Endothelial cell of umbilical vein (primary cell): ENCODE results near the gene ASIC1. TPM values are rescaled to one million over a fixed set of nuclear protein-coding genes. Genes with fewer than 3 reads are reported as not detected.

Experiments used
- BruUV-seq: library from RNA; stranded (reverse); fragments of 400-500 nt; replicated peaks from 2 replicates; lab custom pipeline; 2021; lab: Mats Ljungman, UMichigan
- CTCF ChIA-PET: fragments of 300-600, 350-600 bp; sonication (Branson Sonifier 250); formaldehyde crosslinking; loops from one replicate; lab custom pipeline; 2021; ENCODE audit warnings: antibody characterized with exemption, inconsistent platforms; lab: Charles Lee
- POLR2A ChIA-PET: fragments of 300-600, 350-600 bp; sonication (Branson Sonifier 250); formaldehyde crosslinking; loops from one replicate; lab custom pipeline; 2021; ENCODE audit warnings: antibody characterized with exemption, inconsistent platforms; lab: Charles Lee
- DNase-seq: peaks from one replicate; pipeline ENCODE4 v3.0.0-alpha.2; 2011; ENCODE audit warnings: low read depth, low spot score
- FAIRE-seq: peaks from 2 replicates; lab custom pipeline; 2011; peaks lifted over from hg19 to GRCh38; lab: Jason Lieb, UNC
- H2AFZ ChIP-seq: 2 replicates; pipeline ENCODE4 v1.6.0; 2012; ENCODE audit warnings: low read depth, low read length, control low read depth, inconsistent platforms
- H3K27ac ChIP-seq: 2 replicates; pipeline ENCODE4 v1.5.1; 2011; ENCODE audit warnings: low read depth, mild to moderate bottlenecking, control low read depth, low read length, moderate library complexity; ENCODE audit not compliant: insufficient read depth
- H3K27me3 ChIP-seq, 2 experiments: 2 replicates each; pipeline versions ENCODE4 v1.6.0 to v1.6.1; 2011; ENCODE audit warnings: low read length in 2 of 2, mixed read lengths in 1 of 2; ENCODE audit not compliant: control insufficient read depth in 2 of 2, insufficient read depth in 2 of 2
- H3K36me3 ChIP-seq, 2 experiments: 2 replicates in 1 of 2; 3 replicates in 1 of 2; pipeline ENCODE4 v1.5.1; 2011; ENCODE audit warnings: low read length in 2 of 2, mild to moderate bottlenecking in 1 of 2, moderate library complexity in 1 of 2; ENCODE audit not compliant: control insufficient read depth in 2 of 2, insufficient read depth in 2 of 2; ENCODE audit errors: extremely low read depth in 1 of 2
- H3K4me1 ChIP-seq: 3 replicates; pipeline ENCODE4 v1.5.1; 2011; ENCODE audit warnings: mild to moderate bottlenecking, low read length; ENCODE audit not compliant: control insufficient read depth, insufficient read depth; ENCODE audit errors: extremely low read depth
- H3K4me2 ChIP-seq: 2 replicates; pipeline ENCODE4 v1.6.1; 2011; ENCODE audit warnings: low read length, control low read depth, mixed read lengths; ENCODE audit not compliant: insufficient read depth
- H3K4me3 ChIP-seq, 3 experiments: fragments of 200-600 bp in 1 of 3; sonication (generic), shearing (Covaris generic) in 1 of 3; replicated peaks in 1 of 3; 2 replicates each; pipeline ENCODE4 v1.5.1; 2011 to 2016; ENCODE audit warnings: control low read depth in 3 of 3, low read length in 3 of 3, mild to moderate bottlenecking in 2 of 3, inconsistent platforms in 1 of 3, low read depth in 1 of 3, moderate library complexity in 1 of 3; ENCODE audit not compliant: insufficient read depth in 1 of 3
- H3K79me2 ChIP-seq: 2 replicates; pipeline ENCODE4 v1.6.0; 2012; ENCODE audit warnings: low read length, inconsistent platforms; ENCODE audit not compliant: control insufficient read depth, insufficient read depth
- H3K9ac ChIP-seq: replicated peaks from 2 replicates; pipeline ENCODE3; 2011; ENCODE audit warnings: low read length, control low read depth; ENCODE audit not compliant: insufficient read depth; ENCODE audit errors: extremely low read depth
- H3K9me1 ChIP-seq: replicated peaks from 3 replicates; pipeline ENCODE4 v1.6.0; 2011; ENCODE audit warnings: mild to moderate bottlenecking, low read length; ENCODE audit not compliant: control insufficient read depth, insufficient read depth; ENCODE audit errors: extremely low read depth
- H3K9me3 ChIP-seq: replicated peaks from 2 replicates; pipeline ENCODE4 v1.5.1; 2012; ENCODE audit warnings: low read length, inconsistent platforms; ENCODE audit not compliant: control insufficient read depth, insufficient read depth
- H4K20me1 ChIP-seq: replicated peaks from 2 replicates; pipeline ENCODE3; 2011; ENCODE audit warnings: mild to moderate bottlenecking, low read length; ENCODE audit not compliant: control insufficient read depth, insufficient read depth; ENCODE audit errors: extremely low read depth
- EZH2 ChIP-seq: IDR thresholded peaks from 2 replicates; pipeline ENCODE4 v1.6.1; 2012; ENCODE audit warnings: borderline replicate concordance, low read depth, mild to moderate bottlenecking, moderate library complexity, low read length, inconsistent platforms; ENCODE audit not compliant: severe bottlenecking
- FOS ChIP-seq: IDR thresholded peaks from 2 replicates; pipeline ENCODE4 v1.6.1; 2011; ENCODE audit warnings: mild to moderate bottlenecking, low read length, moderate library complexity, borderline replicate concordance; ENCODE audit not compliant: insufficient read depth
- GATA2 ChIP-seq: IDR thresholded peaks from 2 replicates; pipeline ENCODE4 v1.7.0; 2011; ENCODE audit warnings: low read depth, mild to moderate bottlenecking, moderate library complexity, mixed read lengths, low read length; ENCODE audit not compliant: insufficient read length, insufficient read depth
- JUN ChIP-seq: IDR thresholded peaks from 2 replicates; pipeline ENCODE4 v1.6.1; 2011; ENCODE audit warnings: borderline replicate concordance, low read depth; ENCODE audit not compliant: insufficient read length, insufficient read depth
- MYC ChIP-seq: IDR thresholded peaks from one replicate; pipeline ENCODE4 v1.6.1; 2011; ENCODE audit warnings: mild to moderate bottlenecking, low read depth, low read length
- POLR2A ChIP-seq: IDR thresholded peaks from 2 replicates; pipeline ENCODE4 v1.6.1; 2012; ENCODE audit warnings: low read depth, mild to moderate bottlenecking, control low read depth, low read length
- POLR2AphosphoS5 ChIP-seq: IDR thresholded peaks from 2 replicates; pipeline ENCODE4 v1.6.1; 2012; ENCODE audit warnings: low read depth, mild to moderate bottlenecking, control low read depth, low read length, moderate library complexity; ENCODE audit not compliant: insufficient read depth
- dilution Hi-C: fragments of 300-500 bp; cut with MboI; formaldehyde crosslinking; loops from one replicate; pipeline ENCODE4 v1.15.0; 2019; ENCODE audit warnings: low sequenced_read_pairs; ENCODE audit not compliant: extremely low pct_ligation_motif_present
- intact Hi-C: fragments of 100-400 bp; cut with micrococcal nuclease; formaldehyde crosslinking; loops from one replicate; pipeline ENCODE4 v1.10.0; 2022
- polyA plus RNA-seq, 4 experiments: library from polyadenylated mRNA; depleted of rRNA in 3 of 4; stranded (reverse) in 3 of 4; unstranded in 1 of 4; fragments of >200 nt; gene quantifications; 2 replicates each; pipeline versions ENCODE4 v1.2.1 to v1.2.3, GENCODE V29; 2011 to 2012; ENCODE audit warnings: missing spikeins in 1 of 4
- total RNA-seq: library from RNA; stranded (reverse); gene quantifications from 2 replicates; pipeline ENCODE4 v1.2.3, GENCODE V29; 2021
- TF ChIP-seq, protein P1 (sequence below), 2 donors: IDR thresholded peaks; 1 replicate in 1 of 2; 2 replicates in 1 of 2; pipeline ENCODE4 v1.5.1; 2011; ENCODE audit warnings: low read length in 2 of 2, mild to moderate bottlenecking in 2 of 2, moderate library complexity in 2 of 2, control low read depth in 1 of 2, inconsistent platforms in 1 of 2, low read depth in 1 of 2; ENCODE audit not compliant: insufficient read depth in 1 of 2; ENCODE audit errors: extremely low read depth in 1 of 2
- TF ChIP-seq, protein P2 (sequence below): IDR thresholded peaks from 2 replicates; pipeline ENCODE4 v1.6.1; 2011; ENCODE audit not compliant: insufficient read depth, insufficient read length

The ASIC1 gene
- total and polyA plus RNA-seq, 2 donors (not counting 3 experiments of a cell fraction or from before 2014, with no cell fraction given) = 0.53 to 0.66 TPM

DNA sequence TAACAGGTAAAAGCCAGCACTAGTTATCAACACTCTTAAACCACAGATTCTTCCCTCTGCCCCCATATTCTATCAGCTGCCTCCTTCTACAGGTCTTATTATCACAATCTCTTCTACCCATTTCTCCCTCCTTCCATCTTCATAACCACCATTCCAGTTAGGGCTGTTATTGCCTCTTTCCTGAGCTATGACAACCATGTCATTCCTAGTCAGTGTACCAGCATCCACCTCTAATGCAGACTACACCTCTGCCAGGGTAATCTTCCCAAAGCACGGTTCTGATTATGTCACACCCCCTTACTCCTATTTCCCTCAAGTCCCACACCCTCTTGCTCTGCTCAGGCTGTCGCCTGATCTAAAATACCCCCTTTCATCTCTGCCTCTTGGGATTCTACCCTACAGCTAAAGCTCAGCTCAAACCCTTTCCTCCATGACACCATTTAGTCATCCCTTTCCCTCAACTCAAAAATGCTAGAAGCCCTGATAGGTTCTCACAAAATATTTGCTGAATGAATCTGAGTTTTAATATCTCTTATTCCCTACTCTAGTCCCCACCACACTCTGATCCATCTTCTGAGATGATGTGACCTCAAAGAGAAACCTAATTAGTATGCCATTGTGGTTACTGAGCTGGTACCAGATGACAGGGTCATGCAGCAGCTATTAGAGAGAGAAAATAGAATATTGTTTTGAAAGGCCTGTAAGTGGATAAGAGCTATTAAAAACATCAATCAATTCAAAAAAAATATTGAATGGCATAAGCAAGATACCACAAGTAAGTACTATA lies 43.8 kb upstream of the ASIC1 start:
- no peak for DNase-seq
- peaks cover 0 to 3% of the 10 kb centered on the region in 2 experiments for H3K36me3 ChIP-seq
- no peaks in the 10 kb centered on the region for H4K20me1 ChIP-seq
- H3K9me1 ChIP-seq = no peaks in the 10 kb centered on the region
- H3K4me1 ChIP-seq = peaks cover 7% of the 10 kb centered on the region
- H2AFZ ChIP-seq = no peak overlapping the region
- dilution Hi-C loops (no loop called here), intact Hi-C loops (no loop called here)
- ChIA-PET CTCF (interaction anchor here (1.2 to 1.7 kb wide), 4 partner anchors 11 to 666 kb away, joined by 3 to 5 read pairs (median 4); no protein-coding TSS in a partner anchor), POLR2A (no interaction called here)
- no peaks in the 10 kb centered on the region for H3K9me3 ChIP-seq
- no peak overlapping the region for H3K27ac ChIP-seq
- H3K9ac ChIP-seq = no peak overlapping the region
- H3K4me3 ChIP-seq = no peak overlapping the region
- no peak overlapping the region for H3K4me2 ChIP-seq
- no peak for TF ChIP-seq POLR2A
- TF ChIP-seq, protein P1, sequence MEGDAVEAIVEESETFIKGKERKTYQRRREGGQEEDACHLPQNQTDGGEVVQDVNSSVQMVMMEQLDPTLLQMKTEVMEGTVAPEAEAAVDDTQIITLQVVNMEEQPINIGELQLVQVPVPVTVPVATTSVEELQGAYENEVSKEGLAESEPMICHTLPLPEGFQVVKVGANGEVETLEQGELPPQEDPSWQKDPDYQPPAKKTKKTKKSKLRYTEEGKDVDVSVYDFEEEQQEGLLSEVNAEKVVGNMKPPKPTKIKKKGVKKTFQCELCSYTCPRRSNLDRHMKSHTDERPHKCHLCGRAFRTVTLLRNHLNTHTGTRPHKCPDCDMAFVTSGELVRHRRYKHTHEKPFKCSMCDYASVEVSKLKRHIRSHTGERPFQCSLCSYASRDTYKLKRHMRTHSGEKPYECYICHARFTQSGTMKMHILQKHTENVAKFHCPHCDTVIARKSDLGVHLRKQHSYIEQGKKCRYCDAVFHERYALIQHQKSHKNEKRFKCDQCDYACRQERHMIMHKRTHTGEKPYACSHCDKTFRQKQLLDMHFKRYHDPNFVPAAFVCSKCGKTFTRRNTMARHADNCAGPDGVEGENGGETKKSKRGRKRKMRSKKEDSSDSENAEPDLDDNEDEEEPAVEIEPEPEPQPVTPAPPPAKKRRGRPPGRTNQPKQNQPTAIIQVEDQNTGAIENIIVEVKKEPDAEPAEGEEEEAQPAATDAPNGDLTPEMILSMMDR (IDR thresholded peaks at IDR 0.05; ENCODE audit: extremely low read depth in 1 of 2, insufficient read depth in 1 of 2, low read depth in 1 of 2, low read length in 2 of 2) = no peak
- no peak for TF ChIP-seq FOS
- no TSS peak for BruUV-seq
- no peaks in the 10 kb centered on the region for H3K27me3 ChIP-seq
- H3K79me2 ChIP-seq = peaks cover 51% of the 10 kb centered on the region
- FAIRE-seq = no peak

DNA sequence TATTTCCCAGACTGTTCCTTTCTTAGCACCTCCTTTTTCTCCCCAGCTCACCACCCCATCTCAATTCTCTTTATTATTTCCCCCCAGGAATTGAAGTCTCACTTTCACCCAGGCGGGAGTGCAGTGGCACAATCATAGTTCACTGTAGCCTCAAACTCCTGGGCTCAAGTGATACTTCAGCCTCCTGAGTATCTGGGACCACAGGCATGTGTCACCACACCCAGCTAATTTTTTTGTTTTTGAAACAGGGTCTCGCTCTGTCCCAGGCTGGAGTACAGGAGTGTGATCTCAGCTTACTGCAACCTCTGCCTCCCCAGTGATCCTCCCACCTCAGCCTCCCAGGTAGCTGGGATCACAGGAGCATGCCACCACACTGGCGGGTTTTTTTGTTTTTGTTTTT lies 43.1 kb upstream of the ASIC1 start:
- Histone ChIP-seq H3K27me3 (no peaks in the 10 kb centered on the region), H3K4me2 (no peak overlapping the region), H3K4me3 (no peak overlapping the region), H3K9ac (no peak overlapping the region), H2AFZ (no peak overlapping the region), H3K9me3 (no peaks in the 10 kb centered on the region), H4K20me1 (no peaks in the 10 kb centered on the region), H3K27ac (no peak overlapping the region), H3K4me1 (peaks cover 7% of the 10 kb centered on the region), H3K9me1 (no peaks in the 10 kb centered on the region), H3K36me3 (peaks cover 0 to 3% of the 10 kb centered on the region in 2 experiments), H3K79me2 (peaks cover 59% of the 10 kb centered on the region)
- ChIA-PET POLR2A (no interaction called here), CTCF (interaction anchor here (1.2 to 1.7 kb wide), 4 partner anchors 11 to 667 kb away, joined by 3 to 5 read pairs (median 4); no protein-coding TSS in a partner anchor)
- dilution Hi-C loops (no loop called here), intact Hi-C loops (no loop called here)
- TF ChIP-seq EZH2 (no peak), POLR2A (no peak), MYC (no peak), POLR2AphosphoS5 (no peak), GATA2 (no peak), JUN (no peak), FOS (no peak)
- TF ChIP-seq, protein P2, sequence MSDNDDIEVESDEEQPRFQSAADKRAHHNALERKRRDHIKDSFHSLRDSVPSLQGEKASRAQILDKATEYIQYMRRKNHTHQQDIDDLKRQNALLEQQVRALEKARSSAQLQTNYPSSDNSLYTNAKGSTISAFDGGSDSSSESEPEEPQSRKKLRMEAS = no peak
- TF ChIP-seq, protein P1 (IDR thresholded peaks at IDR 0.05; ENCODE audit: extremely low read depth in 1 of 2, insufficient read depth in 1 of 2, low read depth in 1 of 2, low read length in 2 of 2) = no peak
- BruUV-seq = no TSS peak
- no peak for FAIRE-seq
- DNase-seq = no peak
